ENCODE data around the gene ALPK3. TPM values are rescaled to one million over a fixed set of nuclear protein-coding genes. Genes with fewer than 3 reads are reported as not detected.

Gene ALPK3
- total and polyA plus RNA-seq, 10 of the 15 experiments (the other 5 are each of a cell fraction or from before 2014, with no cell fraction given) = under 0.01 to 0.05 (median 0.02) TPM; not detected in 6

DNA sequence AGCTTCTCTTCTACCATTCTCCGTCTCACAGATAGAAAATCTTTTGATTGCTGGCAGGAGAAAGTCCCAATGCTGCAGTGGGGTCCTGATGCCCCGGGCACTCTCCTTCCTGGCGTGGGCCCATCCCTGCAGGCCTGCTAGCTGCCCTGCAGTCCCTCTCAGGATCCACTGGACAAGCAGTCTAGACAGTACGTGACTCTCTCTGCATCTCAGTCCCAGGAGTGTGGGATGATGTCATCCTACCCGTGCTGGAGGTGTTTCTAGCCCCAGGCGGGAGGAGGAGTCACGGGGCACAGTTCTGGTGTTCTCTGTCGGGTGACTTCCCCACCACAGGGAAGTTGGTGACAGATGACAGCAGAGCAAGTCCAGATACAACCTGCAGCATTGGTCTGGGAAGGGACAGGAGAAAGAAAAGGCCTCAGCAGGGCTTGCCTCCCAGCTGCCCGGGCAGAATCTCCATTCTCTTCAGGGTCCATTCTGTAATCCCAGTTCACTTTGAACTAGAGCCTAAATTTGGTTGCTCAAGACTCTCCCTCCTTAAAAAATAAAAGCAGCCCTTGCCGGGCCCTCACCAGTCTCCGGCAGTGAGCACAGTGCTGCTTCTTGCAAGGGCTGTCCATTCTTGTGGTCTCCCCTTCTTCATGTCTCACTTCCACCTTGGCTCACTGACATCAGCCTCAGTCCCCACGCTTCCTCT lies 97.9 kb downstream of the ALPK3 start (continued):
- no peak for TF ChIP-seq RELA (IDR thresholded peaks at IDR 0.05; ENCODE audit: borderline replicate concordance, partially characterized antibody)
- TF ChIP-seq BHLHE40 (IDR thresholded peaks at IDR 0.05; ENCODE audit: borderline replicate concordance in 1 of 2, low read depth in 2 of 2, low read length in 1 of 2) = peak; percentile 99
- TF ChIP-seq IKZF1 (conservative IDR thresholded peaks at IDR 0.05) = peak; percentile 70
- TF ChIP-seq NFYA (IDR thresholded peaks at IDR 0.05; ENCODE audit: borderline replicate concordance, low read depth, low read length) = no peak
- TF ChIP-seq PML (IDR thresholded peaks at IDR 0.05; ENCODE audit: low read length) = no peak
- TF ChIP-seq IRF4 (IDR thresholded peaks at IDR 0.05; ENCODE audit: low read depth, low read length) = 0 out of 2 replicates have a peak, but pooled peaks have one; percentile 30
- TF ChIP-seq RUNX3 (IDR thresholded peaks at IDR 0.05; ENCODE audit: low read length) = peak; percentile 46
- TF ChIP-seq SMARCA5 (IDR thresholded peaks at IDR 0.05) = peak; percentile 87
- peak in 1 of 2 experiments; percentile 28; a peak in 2 of 4 replicates for TF ChIP-seq ETV6 (conservative IDR thresholded peaks at IDR 0.05 in 1 of 2, IDR thresholded peaks at IDR 0.05 in 1 of 2; ENCODE audit: borderline replicate concordance in 1 of 2, low read depth in 1 of 2)
- TF ChIP-seq CHD2 (IDR thresholded peaks at IDR 0.05; ENCODE audit: borderline replicate concordance, low read depth, low read length) = 0 out of 2 replicates have a peak, but pooled peaks have one; percentile 46
- TF ChIP-seq NBN (IDR thresholded peaks at IDR 0.05) = peak; percentile 68; the same call in 1 of the 2 replicates
- TF ChIP-seq ZBTB33 (IDR thresholded peaks at IDR 0.05) = no peak
- TF ChIP-seq RB1 (IDR thresholded peaks at IDR 0.05; ENCODE audit: borderline replicate concordance) = no peak
- TF ChIP-seq, protein P1, sequence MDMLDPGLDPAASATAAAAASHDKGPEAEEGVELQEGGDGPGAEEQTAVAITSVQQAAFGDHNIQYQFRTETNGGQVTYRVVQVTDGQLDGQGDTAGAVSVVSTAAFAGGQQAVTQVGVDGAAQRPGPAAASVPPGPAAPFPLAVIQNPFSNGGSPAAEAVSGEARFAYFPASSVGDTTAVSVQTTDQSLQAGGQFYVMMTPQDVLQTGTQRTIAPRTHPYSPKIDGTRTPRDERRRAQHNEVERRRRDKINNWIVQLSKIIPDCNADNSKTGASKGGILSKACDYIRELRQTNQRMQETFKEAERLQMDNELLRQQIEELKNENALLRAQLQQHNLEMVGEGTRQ (IDR thresholded peaks at IDR 0.05; ENCODE audit: borderline replicate concordance, low read depth, low read length) = peak; percentile 25; the same call in 1 of the 2 replicates
- peak; percentile 71; the same call in 1 of the 2 replicates for TF ChIP-seq DPF2 (IDR thresholded peaks at IDR 0.05)
- TF ChIP-seq, protein P2, sequence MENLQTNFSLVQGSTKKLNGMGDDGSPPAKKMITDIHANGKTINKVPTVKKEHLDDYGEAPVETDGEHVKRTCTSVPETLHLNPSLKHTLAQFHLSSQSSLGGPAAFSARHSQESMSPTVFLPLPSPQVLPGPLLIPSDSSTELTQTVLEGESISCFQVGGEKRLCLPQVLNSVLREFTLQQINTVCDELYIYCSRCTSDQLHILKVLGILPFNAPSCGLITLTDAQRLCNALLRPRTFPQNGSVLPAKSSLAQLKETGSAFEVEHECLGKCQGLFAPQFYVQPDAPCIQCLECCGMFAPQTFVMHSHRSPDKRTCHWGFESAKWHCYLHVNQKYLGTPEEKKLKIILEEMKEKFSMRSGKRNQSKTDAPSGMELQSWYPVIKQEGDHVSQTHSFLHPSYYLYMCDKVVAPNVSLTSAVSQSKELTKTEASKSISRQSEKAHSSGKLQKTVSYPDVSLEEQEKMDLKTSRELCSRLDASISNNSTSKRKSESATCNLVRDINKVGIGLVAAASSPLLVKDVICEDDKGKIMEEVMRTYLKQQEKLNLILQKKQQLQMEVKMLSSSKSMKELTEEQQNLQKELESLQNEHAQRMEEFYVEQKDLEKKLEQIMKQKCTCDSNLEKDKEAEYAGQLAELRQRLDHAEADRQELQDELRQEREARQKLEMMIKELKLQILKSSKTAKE (IDR thresholded peaks at IDR 0.05; ENCODE audit: low read depth, poor library complexity, severe bottlenecking) = peak; percentile 96
- TF ChIP-seq SUZ12 (IDR thresholded peaks at IDR 0.05; ENCODE audit: unreplicated experiment) = no peak
- TF ChIP-seq MEF2B (IDR thresholded peaks at IDR 0.05; ENCODE audit: partially characterized antibody, poor library complexity, severe bottlenecking) = peak; percentile 19
- TF ChIP-seq SREBF2 (IDR thresholded peaks at IDR 0.05; ENCODE audit: low read length) = no peak
- no peak for TF ChIP-seq GABPA (IDR thresholded peaks at IDR 0.05; ENCODE audit: low read depth)
- TF ChIP-seq IKZF2 (IDR thresholded peaks at IDR 0.05) = peak; percentile 50 to 51; a peak in 1 of 4 replicates
- no peak for TF ChIP-seq SIN3A (IDR thresholded peaks at IDR 0.05; ENCODE audit: low read depth, low read length)
- peak; percentile 58; the same call in 1 of the 2 replicates for TF ChIP-seq SPI1 (IDR thresholded peaks at IDR 0.05; ENCODE audit: borderline replicate concordance, insufficient read depth, low read depth, low read length)
- TF ChIP-seq RFX5 (IDR thresholded peaks at IDR 0.05; ENCODE audit: low read depth, low read length) = peak; percentile 95
- TF ChIP-seq MYB (IDR thresholded peaks at IDR 0.05; ENCODE audit: borderline replicate concordance, low read depth, low read length) = no peak
- peak; percentile 59; the same call in 1 of the 2 replicates for TF ChIP-seq CREM (IDR thresholded peaks at IDR 0.05; ENCODE audit: low read depth)
- 0 out of 2 replicates have a peak, but pooled peaks have one; percentile 57 for TF ChIP-seq GATAD2B (conservative IDR thresholded peaks at IDR 0.05; ENCODE audit: low read depth)

All from GM12878 (cell line).